NT2/D1 (cell line): Measurements from ENCODE around the gene AKAP13.

Experiments
- SUZ12 ChIP-seq: IDR thresholded peaks from 2 replicates; pipeline ENCODE4 v1.6.1; 2011; ENCODE audit not compliant: insufficient read length, insufficient read depth; ENCODE audit errors: extremely low read depth
- YY1 ChIP-seq: IDR thresholded peaks from 2 replicates; pipeline ENCODE4 v1.6.1; 2011; ENCODE audit not compliant: insufficient read length, insufficient read depth
- ZNF274 ChIP-seq: IDR thresholded peaks from 2 replicates; pipeline ENCODE4 v1.6.1; 2011; ENCODE audit warnings: mild to moderate bottlenecking, low read depth, low read length

- no peak for TF ChIP-seq YY1
- no peak for TF ChIP-seq ZNF274
- no peak for TF ChIP-seq SUZ12
Observed at GRCh38 chr15:85751291-85752123, 371.1 kb downstream of the AKAP13 start.
